ENCODE results near the gene FBXO34.

Gene FBXO34

GRCh38 chr14:55318694-55319093 is 47.5 kb downstream of the FBXO34 start:
- Histone ChIP-seq H3K27me3 (ENCODE audit: control insufficient read depth in 5 of 5, insufficient read depth in 4 of 5, low read length in 5 of 5) (no peaks in the 10 kb centered on the region), H3K9ac (ENCODE audit: low read length in 5 of 5) (no peak overlapping the region), H3K27ac (ENCODE audit: low read depth, low read length) (no peak overlapping the region), H3K4me3 (ENCODE audit: low read depth in 1 of 5, low read length in 5 of 5) (no peak overlapping the region), H3K4me1 (ENCODE audit: control insufficient read depth in 5 of 5, insufficient read depth in 5 of 5, low read length in 5 of 5) (no peaks in the 10 kb centered on the region), H3K9me3 (ENCODE audit: control insufficient read depth in 5 of 5, low read length in 5 of 5) (no peaks in the 10 kb centered on the region), H3K36me3 (ENCODE audit: control insufficient read depth in 5 of 5, insufficient read depth in 5 of 5, low read length in 5 of 5) (peaks cover 0 to 9% (median 7%) of the 10 kb centered on the region in 5 donors)

GRCh38 chr14:55323910-55324309 is 52.7 kb downstream of the FBXO34 start:
- Histone ChIP-seq H3K27me3 (ENCODE audit: control insufficient read depth in 5 of 5, insufficient read depth in 4 of 5, low read length in 5 of 5) (no peaks in the 10 kb centered on the region), H3K9ac (ENCODE audit: low read length in 5 of 5) (no peak overlapping the region), H3K9me3 (ENCODE audit: control insufficient read depth in 5 of 5, low read length in 5 of 5) (no peaks in the 10 kb centered on the region), H3K4me1 (ENCODE audit: control insufficient read depth in 5 of 5, insufficient read depth in 5 of 5, low read length in 5 of 5) (peaks cover 0 to 4% (median 0%) of the 10 kb centered on the region in 5 donors), H3K27ac (ENCODE audit: low read depth, low read length) (no peak overlapping the region), H3K4me3 (ENCODE audit: low read depth in 1 of 5, low read length in 5 of 5) (no peak overlapping the region), H3K36me3 (ENCODE audit: control insufficient read depth in 5 of 5, insufficient read depth in 5 of 5, low read length in 5 of 5) (peaks cover 0 to 4% (median under 1%) of the 10 kb centered on the region in 5 donors)

GRCh38 chr14:55324812-55325211 is 53.6 kb downstream of the FBXO34 start:
- Histone ChIP-seq H3K36me3 (ENCODE audit: control insufficient read depth in 5 of 5, insufficient read depth in 5 of 5, low read length in 5 of 5) (peaks cover 0 to 4% (median 0%) of the 10 kb centered on the region in 5 donors), H3K9me3 (ENCODE audit: control insufficient read depth in 5 of 5, low read length in 5 of 5) (no peaks in the 10 kb centered on the region), H3K9ac (ENCODE audit: low read length in 5 of 5) (no peak overlapping the region), H3K4me3 (ENCODE audit: low read depth in 1 of 5, low read length in 5 of 5) (no peak overlapping the region), H3K27me3 (ENCODE audit: control insufficient read depth in 5 of 5, insufficient read depth in 4 of 5, low read length in 5 of 5) (no peaks in the 10 kb centered on the region), H3K27ac (ENCODE audit: low read depth, low read length) (no peak overlapping the region), H3K4me1 (ENCODE audit: control insufficient read depth in 5 of 5, insufficient read depth in 5 of 5, low read length in 5 of 5) (peaks cover 0 to 4% (median 0%) of the 10 kb centered on the region in 5 donors)

DNA sequence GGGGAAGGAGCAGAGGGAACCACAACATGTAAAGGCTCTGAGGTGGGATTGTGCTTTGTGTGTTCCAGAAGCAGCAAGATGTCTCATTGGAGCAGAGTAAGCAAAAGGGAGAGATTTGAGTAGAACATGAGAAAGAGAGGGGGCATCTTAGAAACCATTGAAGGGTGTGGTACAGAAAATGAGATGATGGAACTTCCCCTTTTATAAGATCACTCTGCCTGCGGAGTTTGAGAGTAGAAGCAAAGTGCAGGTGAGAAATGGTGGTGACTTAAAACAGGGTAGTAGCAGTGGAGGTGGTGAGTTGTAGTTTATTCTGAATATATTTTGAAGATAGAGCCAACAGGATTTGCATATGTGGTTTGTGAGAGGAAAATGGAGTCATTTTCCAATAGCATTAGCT is 56.0 kb downstream of the FBXO34 start:
- peaks cover 0 to 4% (median 0%) of the 10 kb centered on the region in 5 donors for H3K36me3 ChIP-seq (ENCODE audit: control insufficient read depth in 5 of 5, insufficient read depth in 5 of 5, low read length in 5 of 5)
- H3K27me3 ChIP-seq (ENCODE audit: control insufficient read depth in 5 of 5, insufficient read depth in 4 of 5, low read length in 5 of 5): no peaks in the 10 kb centered on the region
- H3K27ac ChIP-seq (ENCODE audit: low read depth, low read length): no peak overlapping the region
- no peak overlapping the region for H3K4me3 ChIP-seq (ENCODE audit: low read depth in 1 of 5, low read length in 5 of 5)
- H3K4me1 ChIP-seq (ENCODE audit: control insufficient read depth in 5 of 5, insufficient read depth in 5 of 5, low read length in 5 of 5): peaks cover 0 to 4% (median 3%) of the 10 kb centered on the region in 5 donors
- H3K9ac ChIP-seq (ENCODE audit: low read length in 5 of 5): no peak overlapping the region
- H3K9me3 ChIP-seq (ENCODE audit: control insufficient read depth in 5 of 5, low read length in 5 of 5): no peaks in the 10 kb centered on the region

- Histone ChIP-seq H3K4me3 (ENCODE audit: low read depth in 1 of 5, low read length in 5 of 5) (no peak overlapping the region), H3K9ac (ENCODE audit: low read length in 5 of 5) (no peak overlapping the region), H3K4me1 (ENCODE audit: control insufficient read depth in 5 of 5, insufficient read depth in 5 of 5, low read length in 5 of 5) (peaks cover 0 to 4% (median 3%) of the 10 kb centered on the region in 5 donors), H3K36me3 (ENCODE audit: control insufficient read depth in 5 of 5, insufficient read depth in 5 of 5, low read length in 5 of 5) (peaks cover 0 to 4% (median 0%) of the 10 kb centered on the region in 5 donors), H3K9me3 (ENCODE audit: control insufficient read depth in 5 of 5, low read length in 5 of 5) (no peaks in the 10 kb centered on the region), H3K27me3 (ENCODE audit: control insufficient read depth in 5 of 5, insufficient read depth in 4 of 5, low read length in 5 of 5) (no peaks in the 10 kb centered on the region), H3K27ac (ENCODE audit: low read depth, low read length) (no peak overlapping the region)
Measured at GRCh38 chr14:55328317-55328716, 57.1 kb downstream of the FBXO34 start.

DNA sequence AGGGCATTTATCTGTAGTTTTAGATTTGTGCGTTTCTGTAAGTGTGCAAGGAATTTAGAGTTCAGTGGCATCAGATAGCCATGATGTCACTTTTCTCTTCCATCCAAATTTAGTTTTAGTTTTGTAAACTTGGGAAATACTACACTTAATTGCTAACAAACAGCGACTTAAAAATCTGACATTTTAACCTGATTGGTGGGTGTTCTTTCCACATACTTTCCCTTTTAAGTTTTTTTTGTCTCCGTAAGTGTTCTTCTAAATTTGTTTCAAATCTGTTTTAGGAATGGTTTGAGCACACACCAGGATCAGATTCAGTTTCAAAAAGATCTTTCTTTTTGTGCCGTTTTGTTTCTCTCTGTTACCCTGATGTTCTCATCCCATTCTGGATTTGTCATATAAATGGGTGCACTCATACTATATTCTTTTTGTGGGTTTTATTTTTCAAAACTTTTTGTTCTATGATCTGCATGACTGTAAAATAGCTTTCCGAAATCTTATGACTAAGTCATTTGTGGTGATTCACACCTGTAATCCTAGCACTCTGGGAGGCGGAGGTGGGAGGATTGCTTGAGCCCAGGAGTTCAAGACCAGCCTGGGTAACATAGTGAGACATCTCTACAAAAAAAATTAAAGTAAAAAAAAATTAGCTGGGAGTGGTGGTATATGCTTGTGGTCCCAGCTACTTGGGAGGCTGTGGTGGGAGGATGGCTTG is 58.9 kb downstream of the FBXO34 start:
- H3K27me3 ChIP-seq (ENCODE audit: control insufficient read depth in 5 of 5, insufficient read depth in 4 of 5, low read length in 5 of 5): no peaks in the 10 kb centered on the region
- no peak overlapping the region for H3K27ac ChIP-seq (ENCODE audit: low read depth, low read length)
- no peaks in the 10 kb centered on the region for H3K9me3 ChIP-seq (ENCODE audit: control insufficient read depth in 5 of 5, low read length in 5 of 5)
- peaks cover 0 to 9% (median 7%) of the 10 kb centered on the region in 5 donors for H3K4me1 ChIP-seq (ENCODE audit: control insufficient read depth in 5 of 5, insufficient read depth in 5 of 5, low read length in 5 of 5)
- no peak overlapping the region for H3K4me3 ChIP-seq (ENCODE audit: low read depth in 1 of 5, low read length in 5 of 5)
- peaks cover 0 to 4% (median 0%) of the 10 kb centered on the region in 5 donors for H3K36me3 ChIP-seq (ENCODE audit: control insufficient read depth in 5 of 5, insufficient read depth in 5 of 5, low read length in 5 of 5)
- H3K9ac ChIP-seq (ENCODE audit: low read length in 5 of 5): peak overlapping the region in 1 of 5 donors; percentile 56

DNA sequence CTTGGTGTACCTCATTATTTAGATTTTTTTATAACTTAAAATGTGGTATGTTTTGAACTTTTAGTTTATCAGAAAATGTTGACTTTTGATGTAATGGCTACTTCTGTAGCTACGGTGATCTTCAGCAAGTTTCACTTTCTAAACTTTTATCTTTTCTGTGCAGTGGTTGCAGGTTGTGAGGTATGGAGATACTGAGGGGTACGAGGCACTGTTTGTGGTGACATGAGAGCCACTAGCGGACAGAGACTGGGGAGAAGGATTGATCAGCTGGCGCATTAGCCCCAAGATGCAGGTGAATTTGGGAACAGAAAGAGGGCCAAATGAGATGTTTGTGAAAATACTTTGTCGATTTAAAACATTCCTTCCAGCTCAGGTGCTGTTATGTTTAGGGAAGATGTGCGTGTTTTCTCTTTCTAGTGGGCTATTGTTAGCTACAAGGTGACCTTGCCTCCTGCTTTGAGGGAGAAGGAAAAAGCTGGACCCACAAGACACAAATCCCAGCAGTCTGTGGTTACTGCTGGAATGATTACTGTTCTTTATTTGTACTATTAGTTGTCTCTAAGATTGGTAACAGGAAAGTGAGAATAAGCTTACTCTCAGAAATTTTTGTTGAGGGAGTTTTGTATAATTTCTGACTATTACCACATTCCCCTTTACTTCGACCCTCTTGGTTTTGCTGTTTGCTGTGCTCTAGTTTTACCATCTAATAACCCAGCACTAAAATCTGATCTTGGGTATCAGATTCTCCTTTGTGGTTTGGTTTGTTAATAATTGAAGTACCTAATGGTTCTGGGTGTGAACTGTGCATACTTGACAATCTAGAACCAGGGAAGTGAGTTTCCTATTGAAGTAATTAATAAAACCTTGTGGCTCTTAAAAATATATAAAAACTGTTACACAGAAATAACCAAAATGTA is 61.7 kb downstream of the FBXO34 start:
- H3K27ac ChIP-seq (ENCODE audit: low read depth, low read length): no peak overlapping the region
- no peaks in the 10 kb centered on the region for H3K36me3 ChIP-seq (ENCODE audit: control insufficient read depth in 5 of 5, insufficient read depth in 5 of 5, low read length in 5 of 5)
- H3K9ac ChIP-seq (ENCODE audit: low read length in 5 of 5): no peak overlapping the region
- no peaks in the 10 kb centered on the region for H3K27me3 ChIP-seq (ENCODE audit: control insufficient read depth in 5 of 5, insufficient read depth in 4 of 5, low read length in 5 of 5)
- no peak overlapping the region for H3K4me3 ChIP-seq (ENCODE audit: low read depth in 1 of 5, low read length in 5 of 5)
- no peaks in the 10 kb centered on the region for H3K9me3 ChIP-seq (ENCODE audit: control insufficient read depth in 5 of 5, low read length in 5 of 5)
- peaks cover 0 to 11% (median 5%) of the 10 kb centered on the region in 5 donors for H3K4me1 ChIP-seq (ENCODE audit: control insufficient read depth in 5 of 5, insufficient read depth in 5 of 5, low read length in 5 of 5)

- no peaks in the 10 kb centered on the region for H3K36me3 ChIP-seq (ENCODE audit: control insufficient read depth in 5 of 5, insufficient read depth in 5 of 5, low read length in 5 of 5)
- peaks cover 0 to 11% (median 5%) of the 10 kb centered on the region in 5 donors for H3K4me1 ChIP-seq (ENCODE audit: control insufficient read depth in 5 of 5, insufficient read depth in 5 of 5, low read length in 5 of 5)
- H3K27ac ChIP-seq (ENCODE audit: low read depth, low read length): no peak overlapping the region
- no peak overlapping the region for H3K9ac ChIP-seq (ENCODE audit: low read length in 5 of 5)
- no peaks in the 10 kb centered on the region for H3K9me3 ChIP-seq (ENCODE audit: control insufficient read depth in 5 of 5, low read length in 5 of 5)
- no peak overlapping the region for H3K4me3 ChIP-seq (ENCODE audit: low read depth in 1 of 5, low read length in 5 of 5)
- H3K27me3 ChIP-seq (ENCODE audit: control insufficient read depth in 5 of 5, insufficient read depth in 4 of 5, low read length in 5 of 5): no peaks in the 10 kb centered on the region
Measured at GRCh38 chr14:55333711-55334485, 62.7 kb downstream of the FBXO34 start.

GRCh38 chr14:55336162-55336561 is 64.9 kb downstream of the FBXO34 start:
- Histone ChIP-seq H3K27ac (ENCODE audit: low read depth, low read length) (no peak overlapping the region), H3K9ac (ENCODE audit: low read length in 5 of 5) (no peak overlapping the region), H3K9me3 (ENCODE audit: control insufficient read depth in 5 of 5, low read length in 5 of 5) (no peaks in the 10 kb centered on the region), H3K36me3 (ENCODE audit: control insufficient read depth in 5 of 5, insufficient read depth in 5 of 5, low read length in 5 of 5) (no peaks in the 10 kb centered on the region), H3K4me1 (ENCODE audit: control insufficient read depth in 5 of 5, insufficient read depth in 5 of 5, low read length in 5 of 5) (peaks cover 0 to 9% (median 5%) of the 10 kb centered on the region in 5 donors), H3K4me3 (ENCODE audit: low read depth in 1 of 5, low read length in 5 of 5) (no peak overlapping the region), H3K27me3 (ENCODE audit: control insufficient read depth in 5 of 5, insufficient read depth in 4 of 5, low read length in 5 of 5) (no peaks in the 10 kb centered on the region)

Measured in subcutaneous abdominal adipose tissue (tissue), 5 donors.